GM23338 (cell line): ENCODE data around the gene ZNF331.
"Not testable (repeated sequence)": the region's sequence is repeated elsewhere in the genome, so short reads cannot be mapped to it uniquely, and the experiment has no call there.

ENCODE experiments used
- CTCF ChIP-seq, 2 experiments: fragments of 200-600 bp in 1 of 2; sonication (generic) in 1 of 2; conservative IDR thresholded peaks; 2 replicates each; pipeline versions ENCODE4 v1.5.1 to v1.6.1; 2016 to 2017; ENCODE audit warnings: antibody characterized with exemption in 2 of 2, low read depth in 2 of 2, mild to moderate bottlenecking in 2 of 2, moderate library complexity in 1 of 2
- EZH2 ChIP-seq: fragments of 200-600 bp; sonication (generic); IDR thresholded peaks from one replicate; pipeline ENCODE4 v1.8.0; 2017; ENCODE audit warnings: antibody characterized with exemption, mild to moderate bottlenecking, low read depth; ENCODE audit not compliant: unreplicated experiment
- POLR2AphosphoS5 ChIP-seq: IDR thresholded peaks from 2 replicates; pipeline ENCODE4 v1.6.1; 2016; ENCODE audit warnings: antibody characterized with exemption, low read depth
- REST ChIP-seq: IDR thresholded peaks from one replicate; pipeline ENCODE4 v1.6.1; 2018; ENCODE audit warnings: antibody characterized with exemption; ENCODE audit not compliant: unreplicated experiment

- not testable (repeated sequence) for TF ChIP-seq REST; POLR2AphosphoS5; CTCF (conservative IDR thresholded peaks at IDR 0.05; ENCODE audit: low read depth in 2 of 2); EZH2
These were observed 40.5 kb upstream of the ZNF331 start for GRCh38 chr19:53497311-53498023.
